MM.1S (cell line): Measurements from ENCODE around the gene PSME3IP1.

Source experiments
- CTCF ChIP-seq: fragments of 300-600 bp; sonication (generic); IDR thresholded peaks from 2 replicates; pipeline ENCODE4 v1.5.1; 2016; ENCODE audit warnings: antibody characterized with exemption, low read length, mixed read lengths
- EZH2 ChIP-seq: fragments of 300-600 bp; sonication (generic); optimal IDR thresholded peaks from 2 replicates; pipeline ENCODE3; 2017; ENCODE audit warnings: low read depth, mild to moderate bottlenecking, antibody characterized with exemption, low read length, mixed read lengths
- EZH2phosphoT487 ChIP-seq: fragments of 300-600 bp; sonication (generic); IDR thresholded peaks from 2 replicates; pipeline ENCODE4 v1.6.1; 2018; ENCODE audit warnings: antibody characterized with exemption, low read length

- TF ChIP-seq CTCF (no peak), EZH2 (no peak), EZH2phosphoT487 (no peak)
Observed at GRCh38 chr16:57128771-57129389, 57.0 kb downstream of the PSME3IP1 start.
